ENCODE data around the gene EOMES.
A peak's percentile ranks its signal among the peaks of the same experiment; 100 is the strongest.

The EOMES gene

GRCh38 chr3:27714692-27715453 is 7.2 kb downstream of the EOMES start:
- no peaks in the 10 kb centered on the region for H3K9me3 ChIP-seq
- H3K4me1 ChIP-seq = peaks cover 0 to 31% (median 23%) of the 10 kb centered on the region in 4 donors
- H3K36me3 ChIP-seq = no peaks in the 10 kb centered on the region
- no peak overlapping the region for H3K27ac ChIP-seq
- no peak for DNase-seq
- intact Hi-C loops (cut with DNase I; ENCODE audit: low total_unique reads) = loop anchor here (5.0 kb wide), 1 partner anchor 617 kb away; no protein-coding TSS in a partner anchor
- peaks cover 0 to 69% of the 10 kb centered on the region in 2 donors for H3K27me3 ChIP-seq
- TF ChIP-seq, protein P1, sequence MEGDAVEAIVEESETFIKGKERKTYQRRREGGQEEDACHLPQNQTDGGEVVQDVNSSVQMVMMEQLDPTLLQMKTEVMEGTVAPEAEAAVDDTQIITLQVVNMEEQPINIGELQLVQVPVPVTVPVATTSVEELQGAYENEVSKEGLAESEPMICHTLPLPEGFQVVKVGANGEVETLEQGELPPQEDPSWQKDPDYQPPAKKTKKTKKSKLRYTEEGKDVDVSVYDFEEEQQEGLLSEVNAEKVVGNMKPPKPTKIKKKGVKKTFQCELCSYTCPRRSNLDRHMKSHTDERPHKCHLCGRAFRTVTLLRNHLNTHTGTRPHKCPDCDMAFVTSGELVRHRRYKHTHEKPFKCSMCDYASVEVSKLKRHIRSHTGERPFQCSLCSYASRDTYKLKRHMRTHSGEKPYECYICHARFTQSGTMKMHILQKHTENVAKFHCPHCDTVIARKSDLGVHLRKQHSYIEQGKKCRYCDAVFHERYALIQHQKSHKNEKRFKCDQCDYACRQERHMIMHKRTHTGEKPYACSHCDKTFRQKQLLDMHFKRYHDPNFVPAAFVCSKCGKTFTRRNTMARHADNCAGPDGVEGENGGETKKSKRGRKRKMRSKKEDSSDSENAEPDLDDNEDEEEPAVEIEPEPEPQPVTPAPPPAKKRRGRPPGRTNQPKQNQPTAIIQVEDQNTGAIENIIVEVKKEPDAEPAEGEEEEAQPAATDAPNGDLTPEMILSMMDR (IDR thresholded peaks at IDR 0.05) = no peak
- peak overlapping the region in 1 of 2 donors; percentile 27 for H3K4me3 ChIP-seq

GRCh38 chr3:27714146-27714526 is 8.0 kb downstream of the EOMES start:
- no peak for DNase-seq
- no peaks in the 10 kb centered on the region for H3K36me3 ChIP-seq
- peaks cover 0 to 31% (median 23%) of the 10 kb centered on the region in 4 donors for H3K4me1 ChIP-seq
- intact Hi-C loops (cut with DNase I; ENCODE audit: low total_unique reads) = loop anchor here (5.0 kb wide), 1 partner anchor 618 kb away; no protein-coding TSS in a partner anchor
- H3K9me3 ChIP-seq = no peaks in the 10 kb centered on the region
- peak overlapping the region; percentile 51 to 54 for H3K4me3 ChIP-seq
- TF ChIP-seq, protein P1 (IDR thresholded peaks at IDR 0.05) = no peak
- peaks cover 0 to 61% of the 10 kb centered on the region in 2 donors for H3K27me3 ChIP-seq
- H3K27ac ChIP-seq = no peak overlapping the region

DNA sequence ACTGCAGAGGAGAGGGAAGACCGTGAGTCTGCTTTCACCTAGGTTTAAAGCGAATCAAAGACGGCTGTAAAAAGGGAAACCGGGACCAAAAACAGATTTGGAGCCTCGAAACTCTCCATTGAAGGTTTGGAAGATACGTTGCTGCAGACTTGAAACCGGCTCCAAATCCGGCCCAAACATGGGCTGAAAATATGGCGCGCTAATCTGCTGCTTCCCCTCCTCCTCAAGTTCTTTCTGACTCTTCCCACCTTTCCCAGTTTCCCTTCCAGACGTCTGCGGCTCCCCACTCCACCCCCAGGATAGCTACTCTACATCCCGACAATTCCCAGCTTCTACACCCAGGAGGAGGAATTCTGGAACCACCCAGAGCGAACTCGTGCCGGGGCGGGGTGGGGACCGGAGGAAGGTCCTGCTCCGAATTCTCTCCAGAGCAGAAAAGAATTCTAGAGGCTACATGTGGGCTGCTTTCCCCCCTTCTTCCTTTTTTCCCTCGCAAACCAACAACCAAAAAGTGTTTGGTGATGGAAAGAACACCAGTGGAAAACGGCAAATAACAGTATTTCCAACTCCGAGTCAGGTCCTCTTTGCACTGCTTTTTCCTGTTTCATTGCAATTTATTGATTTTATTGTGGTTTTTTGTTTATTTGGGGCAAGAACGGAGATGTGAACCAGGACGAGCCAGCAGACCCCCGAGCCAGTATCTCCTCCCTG is 8.5 kb downstream of the EOMES start:
- peaks cover 0 to 56% of the 10 kb centered on the region in 2 donors for H3K27me3 ChIP-seq
- peaks cover 0 to 31% (median 25%) of the 10 kb centered on the region in 4 donors for H3K4me1 ChIP-seq
- no peak overlapping the region for H3K27ac ChIP-seq
- no peak for DNase-seq
- intact Hi-C loops (cut with DNase I; ENCODE audit: low total_unique reads) = loop anchor here (5.0 kb wide), 1 partner anchor 619 kb away; no protein-coding TSS in a partner anchor
- TF ChIP-seq, protein P1 (IDR thresholded peaks at IDR 0.05) = no peak
- no peaks in the 10 kb centered on the region for H3K36me3 ChIP-seq
- no peaks in the 10 kb centered on the region for H3K9me3 ChIP-seq
- peak overlapping the region; percentile 51 to 54 for H3K4me3 ChIP-seq

- Histone ChIP-seq H3K36me3 (no peaks in the 10 kb centered on the region), H3K4me1 (peaks cover 0 to 35% (median 27%) of the 10 kb centered on the region in 4 donors), H3K9me3 (no peaks in the 10 kb centered on the region), H3K27me3 (peaks cover 0 to 51% of the 10 kb centered on the region in 2 donors), H3K27ac (peak overlapping the region in 1 of 2 donors; percentile 8), H3K4me3 (peak overlapping the region; percentile 51 to 54)
- TF ChIP-seq, protein P1 (IDR thresholded peaks at IDR 0.05) = no peak
- no peak for DNase-seq
- intact Hi-C loops (cut with DNase I; ENCODE audit: low total_unique reads) = loop anchor here (5.0 kb wide), 1 partner anchor 619 kb away; no protein-coding TSS in a partner anchor
These were observed 9.1 kb downstream of the EOMES start for GRCh38 chr3:27713078-27713423.

DNA sequence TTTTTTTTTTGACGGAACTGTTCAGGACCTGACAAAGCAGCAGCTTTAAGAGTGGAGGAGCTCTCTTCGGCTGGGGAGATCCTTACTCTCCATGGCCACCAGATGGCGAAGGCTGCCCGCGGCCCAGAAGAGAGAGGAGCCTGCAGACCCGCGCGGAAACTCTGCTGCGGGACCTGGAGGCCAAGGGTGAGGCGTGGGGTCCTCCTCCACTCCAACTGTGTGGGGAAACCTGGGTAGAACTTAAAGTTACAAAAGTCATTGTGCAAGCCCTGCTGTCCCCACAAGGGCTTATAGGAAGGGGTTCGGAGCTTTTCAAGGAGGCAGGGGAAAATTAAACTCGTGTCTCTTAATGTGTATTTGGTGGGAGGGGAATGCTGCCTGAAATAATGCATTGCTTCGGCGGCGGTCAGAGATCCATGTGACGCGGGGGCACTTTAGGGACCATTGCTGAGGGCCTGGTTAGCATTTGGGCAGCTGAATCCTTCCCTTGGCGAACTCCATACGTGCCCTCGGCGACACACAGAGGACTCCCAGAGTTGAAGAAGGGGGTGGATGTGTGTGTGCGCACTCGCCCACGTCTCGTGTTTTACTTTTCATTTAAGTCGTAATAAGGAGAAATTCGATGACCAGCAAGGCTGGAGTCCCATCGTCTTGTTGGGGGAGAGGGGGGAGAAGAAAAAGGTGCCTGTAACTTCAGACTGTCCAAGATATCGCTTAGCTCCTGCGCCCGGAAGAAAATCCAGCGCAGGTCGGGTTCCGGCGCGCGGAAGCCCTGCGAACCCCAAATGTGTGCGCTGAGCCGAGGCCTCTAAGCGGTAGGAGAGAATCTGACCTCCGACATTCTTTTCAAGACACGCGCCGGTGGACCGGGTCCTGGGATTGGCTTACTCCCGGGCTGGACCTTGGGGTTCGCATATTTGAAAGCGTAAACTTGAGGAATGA is 9.7 kb downstream of the EOMES start:
- peak; percentile 75 to 83 for DNase-seq
- H3K27me3 ChIP-seq = peaks cover 0 to 45% of the 10 kb centered on the region in 2 donors
- H3K9me3 ChIP-seq = no peaks in the 10 kb centered on the region
- H3K4me1 ChIP-seq = peaks cover 0 to 36% (median 28%) of the 10 kb centered on the region in 4 donors
- H3K4me3 ChIP-seq = peak overlapping the region; percentile 51 to 54
- intact Hi-C loops (cut with DNase I; ENCODE audit: low total_unique reads) = loop anchor here (5.0 kb wide), 1 partner anchor 620 kb away; no protein-coding TSS in a partner anchor
- TF ChIP-seq, protein P1 (IDR thresholded peaks at IDR 0.05) = peak; percentile 70 to 72
- H3K27ac ChIP-seq = peak overlapping the region in 1 of 2 donors; percentile 8
- no peaks in the 10 kb centered on the region for H3K36me3 ChIP-seq
